ENCODE data around the gene KIF26B. TPM values are rescaled to one million over a fixed set of nuclear protein-coding genes. Genes with fewer than 3 reads are reported as not detected.

KIF26B gene
- total and polyA plus RNA-seq, 2 donors: 0.43 to 1.6 TPM

- H3K4me3 ChIP-seq (ENCODE audit: low read length in 2 of 2): no peak overlapping the region
- WGBS: 98% methylated on average over 4 of the region's 4 CpGs
- no peaks in the 10 kb centered on the region for H3K27me3 ChIP-seq (ENCODE audit: control insufficient read depth in 2 of 2, insufficient read depth in 1 of 2, low read length in 1 of 2)
Observed at GRCh38 chr1:245264226-245264625, 109.4 kb downstream of the KIF26B start.

GRCh38 chr1:245266105-245266504 is 111.3 kb downstream of the KIF26B start:
- H3K27me3 ChIP-seq (ENCODE audit: control insufficient read depth in 2 of 2, insufficient read depth in 1 of 2, low read length in 1 of 2): no peaks in the 10 kb centered on the region
- no peaks in the 10 kb centered on the region for H3K36me3 ChIP-seq (ENCODE audit: control insufficient read depth in 2 of 2, insufficient read depth in 2 of 2, low read length in 1 of 2)
- H3K4me1 ChIP-seq (ENCODE audit: control insufficient read depth in 2 of 2, insufficient read depth in 2 of 2, low read length in 2 of 2): no peaks in the 10 kb centered on the region
- no peaks in the 10 kb centered on the region for H3K9me3 ChIP-seq (ENCODE audit: control insufficient read depth in 2 of 2, insufficient read depth in 1 of 2, low read length in 1 of 2)
- no peak for DNase-seq (ENCODE audit: low read depth in 6 of 9, low spot score in 9 of 9)
- no peak overlapping the region for H3K27ac ChIP-seq (ENCODE audit: low read depth in 1 of 2, low read length in 1 of 2)
- H3K4me3 ChIP-seq (ENCODE audit: low read length in 2 of 2): no peak overlapping the region

More at GRCh38 chr1:245264226-245264625, 109.4 kb downstream of the KIF26B start:
- no peaks in the 10 kb centered on the region for H3K36me3 ChIP-seq (ENCODE audit: control insufficient read depth in 2 of 2, insufficient read depth in 2 of 2, low read length in 1 of 2)
- DNase-seq (ENCODE audit: low read depth in 6 of 9, low spot score in 9 of 9): no peak
- H3K9me3 ChIP-seq (ENCODE audit: control insufficient read depth in 2 of 2, insufficient read depth in 1 of 2, low read length in 1 of 2): no peaks in the 10 kb centered on the region
- H3K27ac ChIP-seq (ENCODE audit: low read depth in 1 of 2, low read length in 1 of 2): no peak overlapping the region
- H3K4me1 ChIP-seq (ENCODE audit: control insufficient read depth in 2 of 2, insufficient read depth in 2 of 2, low read length in 2 of 2): peaks cover 6 to 11% of the 10 kb centered on the region in 2 donors

DNA sequence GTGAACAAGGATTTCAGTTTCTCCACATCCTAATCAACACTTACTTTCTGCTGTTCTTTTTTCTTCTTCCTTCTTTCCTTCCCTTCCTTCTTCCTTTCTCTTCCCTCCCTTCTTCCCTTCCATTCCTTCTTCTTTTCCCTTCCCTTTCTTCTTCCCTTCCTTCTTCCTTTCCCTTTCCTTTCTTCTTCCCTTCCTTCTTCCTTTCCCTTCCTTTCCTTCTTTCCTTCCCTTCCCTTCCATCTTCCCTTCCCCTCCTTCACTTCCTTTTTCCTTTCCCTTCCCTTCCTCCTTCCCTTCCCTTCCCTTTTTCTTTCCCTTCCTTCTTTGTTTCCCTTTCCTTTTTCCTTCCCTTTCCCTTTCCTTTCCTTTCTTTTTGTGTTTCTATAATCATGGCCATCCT is 115.3 kb downstream of the KIF26B start:
- no peak overlapping the region for H3K27ac ChIP-seq (ENCODE audit: low read depth in 1 of 2, low read length in 1 of 2)
- no peaks in the 10 kb centered on the region for H3K27me3 ChIP-seq (ENCODE audit: control insufficient read depth in 2 of 2, insufficient read depth in 1 of 2, low read length in 1 of 2)
- no peak overlapping the region for H3K4me3 ChIP-seq (ENCODE audit: low read length in 2 of 2)
- no peaks in the 10 kb centered on the region for H3K9me3 ChIP-seq (ENCODE audit: control insufficient read depth in 2 of 2, insufficient read depth in 1 of 2, low read length in 1 of 2)
- H3K36me3 ChIP-seq (ENCODE audit: control insufficient read depth in 2 of 2, insufficient read depth in 2 of 2, low read length in 1 of 2): no peaks in the 10 kb centered on the region
- no peaks in the 10 kb centered on the region for H3K4me1 ChIP-seq (ENCODE audit: control insufficient read depth in 2 of 2, insufficient read depth in 2 of 2, low read length in 2 of 2)
- DNase-seq (ENCODE audit: low read depth in 6 of 9, low spot score in 9 of 9): no peak

DNA sequence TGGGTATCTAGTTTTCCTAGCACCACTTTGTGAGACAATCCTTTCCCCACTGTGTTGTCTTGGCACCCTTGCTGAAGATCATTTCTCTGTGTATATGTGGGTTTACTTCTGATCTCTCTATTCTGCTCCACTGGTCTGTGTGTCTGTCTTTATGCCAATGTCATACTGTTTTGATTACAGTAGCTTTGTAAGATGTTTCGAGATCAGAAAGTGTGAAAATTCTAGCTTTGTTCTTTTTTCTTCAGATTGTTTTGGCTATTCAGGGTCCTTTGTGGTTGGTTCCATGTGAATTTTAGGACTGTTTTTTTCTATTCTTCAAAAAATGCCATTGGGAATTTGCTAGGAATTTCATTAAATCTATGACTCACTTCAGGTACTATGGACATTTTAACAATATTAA is 116.2 kb downstream of the KIF26B start:
- Histone ChIP-seq H3K36me3 (ENCODE audit: control insufficient read depth in 2 of 2, insufficient read depth in 2 of 2, low read length in 1 of 2) (no peaks in the 10 kb centered on the region), H3K9me3 (ENCODE audit: control insufficient read depth in 2 of 2, insufficient read depth in 1 of 2, low read length in 1 of 2) (no peaks in the 10 kb centered on the region), H3K27ac (ENCODE audit: low read depth in 1 of 2, low read length in 1 of 2) (no peak overlapping the region), H3K27me3 (ENCODE audit: control insufficient read depth in 2 of 2, insufficient read depth in 1 of 2, low read length in 1 of 2) (no peaks in the 10 kb centered on the region), H3K4me1 (ENCODE audit: control insufficient read depth in 2 of 2, insufficient read depth in 2 of 2, low read length in 2 of 2) (no peaks in the 10 kb centered on the region), H3K4me3 (ENCODE audit: low read length in 2 of 2) (no peak overlapping the region)
- no peak for DNase-seq (ENCODE audit: low read depth in 6 of 9, low spot score in 9 of 9)
- WGBS: 100% methylated on average over 1 of the region's 1 CpG

GRCh38 chr1:245272676-245273075 is 117.9 kb downstream of the KIF26B start:
- H3K4me1 ChIP-seq (ENCODE audit: control insufficient read depth in 2 of 2, insufficient read depth in 2 of 2, low read length in 2 of 2): no peaks in the 10 kb centered on the region
- H3K9me3 ChIP-seq (ENCODE audit: control insufficient read depth in 2 of 2, insufficient read depth in 1 of 2, low read length in 1 of 2): no peaks in the 10 kb centered on the region
- H3K27ac ChIP-seq (ENCODE audit: low read depth in 1 of 2, low read length in 1 of 2): no peak overlapping the region
- no peak overlapping the region for H3K4me3 ChIP-seq (ENCODE audit: low read length in 2 of 2)
- DNase-seq (ENCODE audit: low read depth in 6 of 9, low spot score in 9 of 9): no peak
- H3K27me3 ChIP-seq (ENCODE audit: control insufficient read depth in 2 of 2, insufficient read depth in 1 of 2, low read length in 1 of 2): no peaks in the 10 kb centered on the region
- WGBS: 94% methylated on average over 4 of the region's 4 CpGs
- H3K36me3 ChIP-seq (ENCODE audit: control insufficient read depth in 2 of 2, insufficient read depth in 2 of 2, low read length in 1 of 2): no peaks in the 10 kb centered on the region

- H3K9me3 ChIP-seq (ENCODE audit: control insufficient read depth in 2 of 2, insufficient read depth in 1 of 2, low read length in 1 of 2): no peaks in the 10 kb centered on the region
- WGBS: 90% methylated on average over 5 of the region's 5 CpGs
- no peak overlapping the region for H3K4me3 ChIP-seq (ENCODE audit: low read length in 2 of 2)
- no peaks in the 10 kb centered on the region for H3K27me3 ChIP-seq (ENCODE audit: control insufficient read depth in 2 of 2, insufficient read depth in 1 of 2, low read length in 1 of 2)
- H3K27ac ChIP-seq (ENCODE audit: low read depth in 1 of 2, low read length in 1 of 2): no peak overlapping the region
- H3K36me3 ChIP-seq (ENCODE audit: control insufficient read depth in 2 of 2, insufficient read depth in 2 of 2, low read length in 1 of 2): no peaks in the 10 kb centered on the region
- H3K4me1 ChIP-seq (ENCODE audit: control insufficient read depth in 2 of 2, insufficient read depth in 2 of 2, low read length in 2 of 2): no peaks in the 10 kb centered on the region
- no peak for DNase-seq (ENCODE audit: low read depth in 6 of 9, low spot score in 9 of 9)
Observed at GRCh38 chr1:245276445-245276844, 121.7 kb downstream of the KIF26B start.

- Histone ChIP-seq H3K27me3 (ENCODE audit: control insufficient read depth in 2 of 2, insufficient read depth in 1 of 2, low read length in 1 of 2) (no peaks in the 10 kb centered on the region), H3K36me3 (ENCODE audit: control insufficient read depth in 2 of 2, insufficient read depth in 2 of 2, low read length in 1 of 2) (no peaks in the 10 kb centered on the region), H3K4me3 (ENCODE audit: low read length in 2 of 2) (no peak overlapping the region), H3K4me1 (ENCODE audit: control insufficient read depth in 2 of 2, insufficient read depth in 2 of 2, low read length in 2 of 2) (no peaks in the 10 kb centered on the region), H3K27ac (ENCODE audit: low read depth in 1 of 2, low read length in 1 of 2) (no peak overlapping the region), H3K9me3 (ENCODE audit: control insufficient read depth in 2 of 2, insufficient read depth in 1 of 2, low read length in 1 of 2) (no peaks in the 10 kb centered on the region)
- DNase-seq (ENCODE audit: low read depth in 6 of 9, low spot score in 9 of 9): peak in 1 of 9 donors; percentile 19
- WGBS: 84% methylated on average over 3 of the region's 3 CpGs
Observed at GRCh38 chr1:245277276-245277675, 122.5 kb downstream of the KIF26B start.

DNA sequence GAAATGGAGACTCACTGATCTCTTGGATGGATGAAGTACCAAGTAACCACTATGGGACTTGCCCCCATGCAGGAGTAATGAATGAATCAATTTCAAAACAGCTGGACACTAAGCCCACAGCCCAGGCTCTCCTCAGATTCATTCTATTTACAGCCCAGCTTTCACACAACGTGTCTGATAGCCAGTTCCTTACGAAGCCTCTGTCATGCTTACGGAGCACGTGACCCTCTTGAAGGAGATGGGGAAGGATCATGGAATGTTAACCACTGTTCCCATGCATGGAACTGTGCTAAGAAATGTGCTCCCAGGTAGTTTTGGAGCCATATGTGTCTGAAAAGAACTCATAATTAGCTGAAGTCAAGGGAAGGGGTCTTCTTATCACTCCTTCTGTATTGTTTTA is 124.1 kb downstream of the KIF26B start:
- H3K4me3 ChIP-seq (ENCODE audit: low read length in 2 of 2): no peak overlapping the region
- H3K9me3 ChIP-seq (ENCODE audit: control insufficient read depth in 2 of 2, insufficient read depth in 1 of 2, low read length in 1 of 2): peaks cover 0 to 2% of the 10 kb centered on the region in 2 donors
- DNase-seq (ENCODE audit: low read depth in 6 of 9, low spot score in 9 of 9): no peak
- WGBS: 96% methylated on average over 4 of the region's 4 CpGs
- H3K36me3 ChIP-seq (ENCODE audit: control insufficient read depth in 2 of 2, insufficient read depth in 2 of 2, low read length in 1 of 2): no peaks in the 10 kb centered on the region
- no peaks in the 10 kb centered on the region for H3K4me1 ChIP-seq (ENCODE audit: control insufficient read depth in 2 of 2, insufficient read depth in 2 of 2, low read length in 2 of 2)
- no peaks in the 10 kb centered on the region for H3K27me3 ChIP-seq (ENCODE audit: control insufficient read depth in 2 of 2, insufficient read depth in 1 of 2, low read length in 1 of 2)
- H3K27ac ChIP-seq (ENCODE audit: low read depth in 1 of 2, low read length in 1 of 2): no peak overlapping the region

DNA sequence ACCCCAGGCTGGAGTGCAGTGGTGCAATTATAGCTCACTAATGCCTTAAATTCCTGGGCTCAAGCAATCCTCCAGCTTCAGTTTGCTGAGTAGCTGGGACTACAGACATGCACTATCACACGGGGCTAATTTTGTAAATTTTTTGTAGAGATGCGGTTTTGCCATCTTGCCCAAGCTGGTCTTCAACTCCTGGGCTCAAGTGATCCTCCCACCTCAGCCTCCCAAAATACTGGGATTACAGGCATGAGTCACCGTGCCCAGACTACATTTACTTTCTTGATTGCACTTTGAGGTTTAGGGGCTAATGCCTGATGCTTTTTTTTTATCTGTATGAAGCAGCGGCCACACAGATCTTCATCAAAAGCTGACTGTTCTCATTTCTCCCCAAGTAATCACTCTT is 124.6 kb downstream of the KIF26B start:
- WGBS: 95% methylated on average over 4 of the region's 4 CpGs
- Histone ChIP-seq H3K4me1 (ENCODE audit: control insufficient read depth in 2 of 2, insufficient read depth in 2 of 2, low read length in 2 of 2) (no peaks in the 10 kb centered on the region), H3K9me3 (ENCODE audit: control insufficient read depth in 2 of 2, insufficient read depth in 1 of 2, low read length in 1 of 2) (peaks cover 0 to 2% of the 10 kb centered on the region in 2 donors), H3K27me3 (ENCODE audit: control insufficient read depth in 2 of 2, insufficient read depth in 1 of 2, low read length in 1 of 2) (no peaks in the 10 kb centered on the region), H3K36me3 (ENCODE audit: control insufficient read depth in 2 of 2, insufficient read depth in 2 of 2, low read length in 1 of 2) (no peaks in the 10 kb centered on the region), H3K4me3 (ENCODE audit: low read length in 2 of 2) (no peak overlapping the region), H3K27ac (ENCODE audit: low read depth in 1 of 2, low read length in 1 of 2) (no peak overlapping the region)
- no peak for DNase-seq (ENCODE audit: low read depth in 6 of 9, low spot score in 9 of 9)

DNA sequence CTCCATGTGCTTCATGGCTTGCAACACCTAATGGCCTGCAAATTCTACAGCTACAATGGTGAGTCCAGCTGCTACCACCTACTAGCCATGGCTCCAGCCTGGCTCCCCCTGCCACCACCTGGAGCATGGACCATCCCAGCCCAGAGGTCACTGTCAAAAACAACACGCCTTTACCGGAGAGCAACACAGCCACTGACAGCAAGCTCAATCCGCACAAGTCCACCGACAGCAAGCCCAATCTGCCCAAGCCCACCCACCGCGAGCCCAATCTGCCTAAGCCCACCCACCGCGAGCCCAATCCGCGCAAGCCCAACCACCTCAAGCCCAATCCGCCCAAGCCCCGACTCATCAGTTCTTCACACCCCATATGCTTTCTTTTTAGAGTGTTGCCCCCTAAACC is 128.2 kb downstream of the KIF26B start:
- Histone ChIP-seq H3K9me3 (ENCODE audit: control insufficient read depth in 2 of 2, insufficient read depth in 1 of 2, low read length in 1 of 2) (peaks cover 0 to 2% of the 10 kb centered on the region in 2 donors), H3K27ac (ENCODE audit: low read depth in 1 of 2, low read length in 1 of 2) (no peak overlapping the region), H3K27me3 (ENCODE audit: control insufficient read depth in 2 of 2, insufficient read depth in 1 of 2, low read length in 1 of 2) (no peaks in the 10 kb centered on the region), H3K4me3 (ENCODE audit: low read length in 2 of 2) (no peak overlapping the region), H3K36me3 (ENCODE audit: control insufficient read depth in 2 of 2, insufficient read depth in 2 of 2, low read length in 1 of 2) (no peaks in the 10 kb centered on the region), H3K4me1 (ENCODE audit: control insufficient read depth in 2 of 2, insufficient read depth in 2 of 2, low read length in 2 of 2) (no peaks in the 10 kb centered on the region)
- WGBS: 99% methylated on average over 12 of the region's 12 CpGs
- no peak for DNase-seq (ENCODE audit: low read depth in 6 of 9, low spot score in 9 of 9)

Data from thymus (tissue), 11 donors.